ENCODE measurements around the gene SYK.

DNA sequence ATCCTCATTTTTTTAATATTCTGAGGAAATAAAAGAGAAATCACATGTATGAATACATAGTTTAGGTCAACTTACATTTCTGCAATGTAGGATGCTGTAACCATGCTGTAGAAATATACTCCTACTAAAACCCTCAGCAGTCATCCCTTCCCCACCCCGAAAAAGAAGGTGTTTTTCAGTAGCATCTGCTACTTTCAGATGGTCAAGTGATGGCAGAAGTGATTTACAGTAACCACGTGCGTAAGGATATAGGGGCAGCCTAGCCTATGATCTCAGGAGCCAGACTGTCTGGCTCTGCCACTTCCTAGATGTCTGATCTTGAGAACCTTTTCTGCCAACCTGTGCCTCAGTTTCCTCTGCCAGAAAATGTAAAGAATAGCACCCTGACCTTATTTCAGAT lies 26.0 kb upstream of the SYK start:
- TF ChIP-seq, protein P1, sequence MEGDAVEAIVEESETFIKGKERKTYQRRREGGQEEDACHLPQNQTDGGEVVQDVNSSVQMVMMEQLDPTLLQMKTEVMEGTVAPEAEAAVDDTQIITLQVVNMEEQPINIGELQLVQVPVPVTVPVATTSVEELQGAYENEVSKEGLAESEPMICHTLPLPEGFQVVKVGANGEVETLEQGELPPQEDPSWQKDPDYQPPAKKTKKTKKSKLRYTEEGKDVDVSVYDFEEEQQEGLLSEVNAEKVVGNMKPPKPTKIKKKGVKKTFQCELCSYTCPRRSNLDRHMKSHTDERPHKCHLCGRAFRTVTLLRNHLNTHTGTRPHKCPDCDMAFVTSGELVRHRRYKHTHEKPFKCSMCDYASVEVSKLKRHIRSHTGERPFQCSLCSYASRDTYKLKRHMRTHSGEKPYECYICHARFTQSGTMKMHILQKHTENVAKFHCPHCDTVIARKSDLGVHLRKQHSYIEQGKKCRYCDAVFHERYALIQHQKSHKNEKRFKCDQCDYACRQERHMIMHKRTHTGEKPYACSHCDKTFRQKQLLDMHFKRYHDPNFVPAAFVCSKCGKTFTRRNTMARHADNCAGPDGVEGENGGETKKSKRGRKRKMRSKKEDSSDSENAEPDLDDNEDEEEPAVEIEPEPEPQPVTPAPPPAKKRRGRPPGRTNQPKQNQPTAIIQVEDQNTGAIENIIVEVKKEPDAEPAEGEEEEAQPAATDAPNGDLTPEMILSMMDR (conservative IDR thresholded peaks at IDR 0.05 in 1 of 2, IDR thresholded peaks at IDR 0.05 in 1 of 2; ENCODE audit: low read depth in 1 of 2, low read length in 2 of 2) = no peak
- TF ChIP-seq EZH2 (IDR thresholded peaks at IDR 0.05; ENCODE audit: low read length, missing control alignments) = no peak
